ENCODE results near the gene TEAD4.
"Not testable (repeated sequence)": the region's sequence is repeated elsewhere in the genome, so short reads cannot be mapped to it uniquely, and the experiment has no call there.

The TEAD4 gene

DNA sequence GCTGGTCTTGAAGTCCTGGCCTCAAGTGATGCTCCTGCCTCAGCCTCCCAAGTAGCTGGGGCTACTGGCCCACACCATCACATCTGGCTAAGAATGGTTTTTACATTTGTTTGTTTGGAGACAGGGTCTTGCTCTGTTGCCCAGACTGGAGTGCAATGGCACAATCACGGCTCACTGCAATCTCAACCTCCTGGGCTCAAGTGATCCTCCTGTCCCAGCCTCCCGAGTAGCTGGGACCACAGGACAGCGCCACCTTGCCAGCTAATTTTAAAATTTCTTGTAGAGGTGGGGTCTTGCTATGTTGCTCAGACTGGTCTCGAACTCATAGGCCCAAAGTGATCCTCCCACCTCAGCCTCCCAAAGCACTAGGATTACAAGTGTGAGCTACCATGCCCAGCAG, 89.3 kb downstream of the TEAD4 start:
- DNase-seq (ENCODE audit: low spot score), result no peak

DNA sequence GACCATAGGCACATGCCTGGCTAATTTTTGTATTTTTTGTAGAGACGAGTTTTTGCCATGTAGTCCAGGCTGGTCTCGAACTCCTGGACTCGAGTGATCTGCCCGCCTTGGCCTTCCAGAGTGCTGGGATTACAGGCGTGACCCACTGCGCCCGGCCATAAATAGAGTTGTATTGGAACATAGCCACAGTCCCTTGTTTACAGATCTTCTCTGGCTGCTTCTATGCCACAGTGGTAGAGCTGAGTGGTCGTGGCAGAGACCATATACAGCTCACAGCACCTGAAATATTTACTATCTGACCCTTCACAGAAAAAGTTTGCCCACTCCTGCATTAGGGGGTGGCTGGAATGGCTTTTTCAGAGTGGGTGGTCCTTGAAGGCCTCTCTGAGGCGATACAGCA, 90.0 kb downstream of the TEAD4 start:
- DNase-seq (ENCODE audit: low spot score), result no peak

DNA sequence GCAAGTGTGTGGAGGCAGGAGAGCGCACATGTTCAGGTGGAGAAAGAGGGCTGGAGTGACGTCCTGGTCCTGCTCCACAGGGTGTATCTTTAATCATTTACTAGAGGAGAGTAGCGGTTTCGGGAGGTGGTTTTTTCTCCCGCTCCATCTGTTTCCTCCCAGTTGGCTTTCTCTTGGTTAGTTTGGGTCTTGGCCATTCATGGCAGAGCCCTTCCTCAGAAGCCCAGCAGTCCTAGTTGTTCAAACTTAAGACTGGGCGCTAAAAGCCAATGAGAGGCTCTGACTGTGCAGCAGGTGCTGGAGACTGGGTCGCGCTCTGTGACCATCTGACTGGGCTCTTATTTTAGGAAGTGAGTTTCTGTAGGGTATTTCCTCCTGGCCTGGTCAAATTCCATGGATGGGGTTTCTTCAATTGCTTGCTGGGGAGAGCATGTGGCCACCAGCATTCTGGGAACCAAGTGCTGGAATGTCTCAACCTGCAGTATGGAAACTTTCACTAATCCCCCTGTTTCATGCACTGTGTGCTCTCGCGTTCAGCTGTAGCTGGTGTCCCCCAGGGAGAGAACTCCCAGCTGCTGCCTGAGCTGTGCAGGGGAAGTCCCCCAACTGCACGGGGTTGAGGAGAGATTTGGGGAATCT, 90.5 kb downstream of the TEAD4 start:
- DNase-seq (ENCODE audit: low spot score), result no peak

DNA sequence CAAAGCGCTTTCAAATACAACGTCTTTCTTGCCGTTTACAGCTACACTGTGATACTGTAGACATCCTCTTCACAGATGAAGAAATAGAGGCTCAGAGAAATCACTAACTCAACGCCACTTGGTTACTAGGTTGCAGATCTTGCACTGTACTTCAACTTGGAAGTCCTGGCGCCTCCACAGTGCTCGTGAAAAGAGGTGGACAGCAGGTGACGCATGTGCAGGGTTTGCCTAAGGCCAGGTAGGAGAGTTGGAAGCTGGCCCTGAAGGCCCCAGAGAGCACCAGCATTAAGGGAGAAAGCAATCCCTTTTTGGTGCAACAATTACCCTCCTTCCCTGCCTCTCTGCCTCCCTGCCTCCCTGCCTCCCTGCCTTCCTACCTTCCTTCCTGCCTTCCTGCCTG, 95.2 kb downstream of the TEAD4 start:
- DNase-seq (ENCODE audit: low spot score), result no peak

DNA sequence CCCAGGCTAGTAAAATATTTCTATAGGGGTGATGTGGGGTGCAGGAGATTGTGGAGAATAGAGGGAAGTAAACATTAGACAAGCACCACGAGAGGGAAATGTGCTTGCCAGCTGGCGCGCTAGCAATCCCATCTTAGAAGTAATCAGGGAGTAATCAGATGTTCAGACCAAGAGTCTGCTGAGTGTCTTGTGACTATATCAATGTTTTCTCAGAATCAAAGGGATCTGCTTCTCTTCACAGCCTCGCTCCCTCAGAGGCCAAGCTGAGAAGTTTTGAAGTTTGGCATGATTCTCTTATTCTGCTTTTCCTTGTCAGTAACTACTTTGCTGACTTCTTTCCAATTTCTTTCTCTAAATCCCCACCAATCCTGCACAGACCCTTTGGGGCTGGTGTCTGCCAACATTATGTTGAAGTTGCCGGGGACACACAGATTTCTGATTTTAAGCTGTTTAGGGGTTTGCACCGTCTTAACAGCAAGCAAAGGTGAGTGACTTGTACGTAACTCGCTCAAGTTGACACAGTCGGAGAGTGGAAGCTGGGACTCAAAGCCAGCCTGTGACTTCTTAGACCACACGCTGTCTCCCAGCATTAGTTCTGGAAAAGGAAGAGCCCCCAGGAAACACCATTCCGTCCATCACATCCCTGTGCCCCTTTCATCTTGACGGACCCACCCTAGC, 96.0 kb downstream of the TEAD4 start:
- DNase-seq (ENCODE audit: low spot score), result no peak

DNA sequence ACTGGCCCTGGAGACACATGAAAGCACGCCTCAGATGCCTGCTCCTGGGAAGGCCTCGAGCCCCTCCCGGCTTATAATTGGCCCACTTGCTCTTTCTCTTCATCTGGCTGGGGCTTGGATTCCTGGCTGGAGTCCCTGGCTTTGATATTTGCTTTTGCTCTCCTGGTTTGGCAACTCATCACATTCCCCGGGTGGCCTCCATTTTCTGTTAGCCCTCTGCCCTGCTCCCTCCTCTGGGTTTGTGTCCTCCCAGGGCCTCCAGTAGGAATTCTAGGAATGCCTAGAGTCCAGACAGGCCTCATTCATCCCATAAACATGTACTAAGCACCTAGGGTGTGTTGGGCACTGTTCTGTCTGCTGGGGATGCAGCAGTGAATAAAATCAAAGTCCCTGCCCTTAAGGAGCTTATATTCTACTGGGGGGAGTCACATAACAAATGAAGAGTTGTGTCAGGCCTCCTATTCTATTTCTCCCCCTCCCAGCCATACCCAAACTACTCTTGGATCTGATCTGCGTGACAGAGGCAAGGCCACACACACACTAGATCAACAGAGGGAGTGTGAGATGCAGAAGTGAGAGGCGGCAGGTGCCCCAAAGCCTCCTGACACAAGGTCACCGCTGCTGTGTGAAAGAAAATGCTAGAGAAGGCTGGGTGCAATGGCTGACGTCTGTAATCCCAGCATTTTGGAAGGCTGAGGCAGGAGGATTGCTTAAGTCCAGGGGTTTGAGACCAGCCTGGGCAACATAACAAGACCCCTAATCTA, 96.7 kb downstream of the TEAD4 start:
- DNase-seq (ENCODE audit: low spot score), result no peak

DNA sequence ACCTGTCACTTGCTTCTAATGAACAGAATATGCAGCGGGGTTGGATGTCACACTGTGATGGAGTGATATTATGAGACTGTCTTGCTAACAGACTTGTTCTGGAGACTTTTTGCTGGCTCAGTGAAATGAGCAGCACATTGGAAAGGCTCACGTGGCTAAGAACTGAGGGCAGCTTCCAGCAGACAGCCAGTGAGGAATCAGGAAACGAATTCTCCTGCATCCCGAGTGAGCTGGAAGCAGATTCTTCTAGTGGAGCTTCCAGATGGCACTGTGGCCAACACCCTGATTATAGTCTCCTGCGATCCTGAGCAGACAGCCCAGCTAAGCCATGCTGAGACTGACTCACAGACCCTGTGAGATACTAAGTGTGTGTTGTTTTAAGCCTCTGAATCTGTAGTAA, 101.9 kb downstream of the TEAD4 start:
- DNase-seq (ENCODE audit: low spot score), result no peak

DNA sequence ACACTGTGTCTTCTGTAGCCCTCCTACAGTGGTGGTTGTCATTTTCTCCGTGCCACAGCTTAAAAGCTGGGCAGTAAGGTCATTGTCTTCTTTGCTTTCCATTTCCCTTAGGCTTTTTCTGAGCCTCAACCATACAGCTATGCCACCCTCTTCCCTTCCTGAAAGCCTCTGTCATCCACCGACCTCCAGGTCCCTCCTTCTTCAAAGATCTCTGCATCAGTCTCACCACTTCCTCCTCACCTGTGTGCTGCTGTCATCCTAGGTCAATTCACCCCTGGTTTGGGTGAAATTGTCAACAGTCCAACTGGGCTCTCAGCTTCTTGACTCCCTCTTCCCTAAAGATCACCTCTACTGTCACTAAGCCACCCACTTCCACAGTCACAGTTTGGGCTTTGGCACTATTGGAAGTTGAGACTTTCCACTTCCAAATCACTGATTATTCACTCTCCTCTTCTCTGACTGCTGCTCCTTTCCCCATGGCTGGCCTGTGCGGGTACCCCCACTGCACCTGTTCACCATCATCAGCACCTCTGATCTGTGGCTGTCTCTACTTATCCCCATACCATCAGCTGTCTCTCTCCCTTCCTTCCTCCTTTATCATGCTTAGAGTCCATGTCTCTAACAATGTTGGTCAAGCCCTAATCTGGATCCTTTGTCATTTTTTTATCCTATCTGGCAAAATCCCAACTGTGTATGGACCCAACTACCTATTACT, 102.5 kb downstream of the TEAD4 start:
- no peak for DNase-seq (ENCODE audit: low spot score)

DNA sequence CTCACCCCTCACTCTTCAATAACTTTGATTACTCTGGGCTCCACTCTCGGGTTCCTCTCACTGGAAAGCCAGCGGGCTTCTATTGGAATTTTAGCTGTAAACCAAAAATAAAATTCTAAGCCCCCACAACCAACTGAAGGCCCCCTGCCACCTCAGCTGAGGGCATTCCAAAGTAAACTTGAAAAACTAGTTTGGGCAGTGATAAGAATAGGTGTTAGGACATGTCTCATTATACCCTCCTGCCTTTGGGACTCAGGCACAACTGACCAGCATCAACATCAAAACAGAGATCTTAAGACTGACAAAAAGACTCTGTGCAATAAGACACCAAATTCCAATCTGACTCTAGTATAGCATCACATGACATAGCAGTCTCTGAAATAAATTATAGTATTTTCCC, 106.1 kb downstream of the TEAD4 start:
- DNase-seq (ENCODE audit: low spot score), result no peak

DNA sequence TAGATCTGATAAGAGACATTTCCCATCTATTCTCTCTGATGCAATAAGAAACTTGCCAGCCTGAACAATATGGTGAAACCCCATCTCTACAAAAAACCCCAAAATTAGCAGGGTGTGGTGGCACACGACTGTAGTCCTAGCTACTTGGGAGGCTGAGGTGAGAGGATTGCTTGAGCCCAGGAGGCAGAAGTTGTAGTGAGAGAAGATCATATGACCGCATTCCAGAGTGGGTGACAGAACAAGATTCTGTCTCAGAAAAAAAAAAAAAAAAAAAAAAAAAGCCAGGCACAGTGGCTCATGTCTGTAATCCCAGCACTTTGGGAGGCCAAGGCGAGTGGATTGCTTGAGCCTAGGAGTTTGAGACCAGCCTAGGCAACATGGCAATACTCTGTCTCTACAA, 106.6 kb downstream of the TEAD4 start:
- not testable (repeated sequence) for DNase-seq (ENCODE audit: low spot score)

DNA sequence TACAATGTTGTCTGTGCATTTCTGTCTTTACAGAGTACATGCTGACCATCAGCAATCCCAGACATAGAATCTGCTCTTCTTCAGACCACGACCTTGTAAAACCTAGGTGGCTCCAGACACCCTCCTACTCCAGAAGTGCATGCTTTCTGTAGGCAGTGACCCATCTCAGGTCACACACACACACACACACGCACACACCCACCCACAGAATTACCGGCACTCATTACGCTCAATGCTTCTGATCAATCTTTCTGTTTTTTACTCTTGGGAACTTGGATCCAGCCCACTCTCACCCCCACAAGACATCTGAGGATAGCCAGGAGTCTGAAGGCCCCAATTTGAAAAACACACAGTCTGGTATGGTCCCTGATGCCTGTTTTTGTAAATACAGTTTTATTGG, 110.5 kb downstream of the TEAD4 start:
- no peak for DNase-seq (ENCODE audit: low spot score)

DNA sequence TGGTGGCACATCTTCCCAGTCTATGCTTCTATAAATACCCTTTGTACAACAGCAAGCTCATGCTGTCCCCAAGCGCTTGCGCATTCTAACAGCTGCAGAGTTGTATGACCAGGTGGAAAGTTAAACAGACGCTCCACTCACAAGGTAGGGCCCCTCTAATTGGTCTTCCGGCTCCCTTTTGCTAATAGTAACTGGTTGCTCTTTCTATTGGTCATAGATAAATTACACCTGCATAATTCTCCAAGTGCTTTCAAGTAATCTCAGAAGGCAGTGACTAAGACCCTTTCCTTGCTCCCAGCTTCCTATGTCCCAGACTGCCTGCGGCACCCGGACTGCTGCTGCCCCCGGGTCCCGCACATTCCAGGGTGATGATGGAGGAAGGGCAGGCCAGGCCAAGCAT, 111.9 kb downstream of the TEAD4 start:
- no peak for DNase-seq (ENCODE audit: low spot score)

DNA sequence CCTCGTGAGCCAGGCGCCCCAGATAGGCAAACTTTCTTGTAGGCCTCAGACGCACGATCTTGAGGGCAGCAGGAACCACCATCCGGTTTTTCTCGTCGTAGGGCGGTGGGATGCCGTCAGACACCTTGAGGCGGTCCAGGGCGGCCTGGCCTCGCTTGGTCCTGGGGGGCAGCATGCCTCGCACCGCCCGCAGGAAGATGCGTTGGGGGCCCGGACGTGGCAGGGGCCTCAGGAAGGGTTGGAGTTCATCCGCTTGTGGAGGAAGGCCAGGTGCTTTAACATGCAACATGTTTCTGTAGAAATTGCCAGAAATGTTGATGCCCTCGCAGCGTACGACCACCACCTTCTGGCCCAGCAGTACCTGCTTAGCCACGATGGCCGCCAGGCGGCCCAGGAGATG, 112.5 kb downstream of the TEAD4 start:
- DNase-seq (ENCODE audit: low spot score), result no peak

DNA sequence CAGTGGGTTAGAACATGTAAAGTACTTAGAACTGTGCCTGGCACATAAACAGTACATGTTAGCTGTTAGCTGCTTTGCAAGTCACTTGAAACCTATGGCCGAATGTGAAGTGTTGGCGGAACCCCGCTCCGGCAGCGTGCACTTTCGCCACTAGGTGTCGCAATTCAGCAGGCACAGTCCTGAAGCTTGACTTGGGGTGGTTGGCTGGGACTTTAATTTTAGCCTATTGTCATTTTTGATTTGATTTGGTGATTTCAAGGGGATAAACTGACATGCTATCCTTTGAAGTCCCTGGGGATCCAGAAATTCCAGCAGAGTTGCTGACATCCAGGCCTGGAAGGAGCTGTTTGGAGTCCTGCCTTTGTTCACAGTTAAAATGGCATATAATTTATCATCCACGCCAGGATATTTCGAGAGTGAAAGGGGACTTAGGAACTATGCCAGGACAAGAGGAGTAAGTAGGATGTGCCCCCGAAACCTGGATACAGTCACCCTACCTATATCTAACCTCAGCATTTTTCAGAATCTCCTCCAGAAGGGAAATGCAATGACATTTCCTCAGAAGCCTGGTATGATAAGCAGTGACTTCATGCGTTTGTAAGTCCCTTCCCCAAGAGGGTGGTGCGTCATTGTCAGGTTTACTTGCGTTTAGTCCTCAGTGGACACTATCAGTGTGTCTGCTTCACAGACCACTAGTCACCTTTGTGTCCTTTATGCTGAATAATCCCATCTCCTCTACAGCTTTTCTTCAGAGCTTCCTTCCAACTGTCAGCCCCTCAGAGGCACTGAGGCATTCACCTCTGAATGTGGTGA, 114.4 kb downstream of the TEAD4 start:
- DNase-seq (ENCODE audit: low spot score), result peak; percentile 87

DNA sequence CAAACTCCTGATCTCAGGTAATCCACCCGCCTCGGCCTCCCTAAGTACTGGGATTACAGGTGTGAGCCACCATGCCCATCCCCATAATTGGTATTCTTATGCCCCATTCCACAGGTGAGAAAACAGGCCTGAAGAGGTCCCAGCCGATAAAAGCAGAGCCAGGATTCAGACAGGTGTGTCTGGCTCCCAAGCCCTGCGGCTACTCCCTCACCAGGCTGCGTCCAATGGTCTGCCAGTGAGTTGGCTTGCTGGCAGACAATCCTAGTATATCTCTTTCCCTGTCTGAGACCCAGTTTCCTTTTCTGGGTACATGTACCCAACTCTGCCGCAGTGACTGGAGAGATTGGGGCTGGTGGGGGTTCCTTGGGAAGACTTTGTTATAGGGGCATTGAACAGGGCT, 116.1 kb downstream of the TEAD4 start:
- no peak for DNase-seq (ENCODE audit: low spot score)

DNA sequence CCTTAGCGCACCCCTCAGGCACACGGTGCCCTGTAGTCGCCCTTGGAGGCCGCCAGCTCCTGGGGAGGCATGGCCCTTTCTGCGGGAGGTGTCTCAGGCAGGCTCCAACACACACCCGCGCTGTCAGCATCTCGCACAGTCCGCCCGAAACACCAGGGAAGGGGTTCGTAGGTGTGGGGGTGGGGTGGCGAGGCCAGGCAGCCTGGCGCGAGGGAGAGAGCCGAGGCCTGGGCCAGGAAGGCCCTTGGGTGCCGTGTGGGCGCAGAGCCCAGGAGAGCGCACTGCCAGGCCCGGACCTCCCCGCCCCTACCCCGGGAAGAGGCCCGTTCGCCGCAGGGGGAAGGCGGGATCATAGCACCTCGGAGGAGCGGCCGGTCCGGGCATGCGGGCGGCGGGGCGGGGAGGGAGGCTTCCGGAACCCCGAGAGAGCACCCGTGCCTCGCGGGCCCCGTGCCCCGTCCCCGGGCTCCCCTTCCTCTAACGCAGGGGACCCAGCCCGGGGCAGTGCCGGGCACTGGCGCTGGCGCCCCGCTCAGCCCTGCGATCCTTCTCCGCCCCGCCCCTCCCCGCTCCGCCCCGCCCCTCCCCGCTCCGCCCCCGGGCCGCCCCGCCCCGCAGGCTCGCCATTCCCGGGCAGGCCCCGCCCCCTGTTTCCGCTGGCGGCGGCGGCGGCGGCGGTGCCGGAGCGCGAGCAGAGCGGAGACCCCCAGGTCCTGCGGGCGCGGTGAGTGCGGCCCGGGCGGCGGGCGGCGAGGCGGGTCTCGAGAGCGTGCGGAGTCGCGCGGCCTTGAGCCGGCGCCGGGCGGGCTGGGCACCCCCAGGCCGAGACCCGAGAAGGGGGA, 117.8 kb downstream of the TEAD4 start, which contains the start of gene TSPAN9:
TSPAN9 (plus strand) TSS at position 650 of the 842 bp plus-strand sequence. CDS start 123,815 bp downstream, outside the sequence.
- peak; percentile 55 for DNase-seq (ENCODE audit: low spot score)

DNA sequence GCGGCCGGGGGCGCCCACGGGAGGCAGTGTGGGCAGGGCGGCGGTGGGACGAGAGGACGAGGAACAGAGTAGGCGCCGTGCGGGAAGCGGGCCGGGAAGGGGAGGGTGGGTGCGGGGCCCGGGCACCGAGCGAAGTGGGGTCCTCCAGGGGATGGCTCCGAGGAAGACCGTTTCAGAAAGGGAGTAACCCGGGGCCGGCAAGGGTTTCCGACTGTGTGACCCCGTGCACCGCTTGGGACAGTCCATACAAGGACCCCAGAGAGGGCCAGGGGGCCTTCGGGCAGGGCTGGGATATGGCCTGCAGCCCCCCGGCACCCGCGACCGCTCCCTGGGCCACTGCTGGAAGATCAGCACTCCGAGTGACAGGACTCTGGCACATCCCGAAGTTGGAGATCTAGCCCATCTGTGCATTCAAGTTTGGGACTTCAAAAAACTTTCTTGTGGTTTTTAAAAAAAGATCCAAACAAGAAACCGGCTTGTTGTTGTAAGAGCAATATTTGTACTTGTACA, 118.4 kb downstream of the TEAD4 start:
- DNase-seq (ENCODE audit: low spot score), result no peak

DNA sequence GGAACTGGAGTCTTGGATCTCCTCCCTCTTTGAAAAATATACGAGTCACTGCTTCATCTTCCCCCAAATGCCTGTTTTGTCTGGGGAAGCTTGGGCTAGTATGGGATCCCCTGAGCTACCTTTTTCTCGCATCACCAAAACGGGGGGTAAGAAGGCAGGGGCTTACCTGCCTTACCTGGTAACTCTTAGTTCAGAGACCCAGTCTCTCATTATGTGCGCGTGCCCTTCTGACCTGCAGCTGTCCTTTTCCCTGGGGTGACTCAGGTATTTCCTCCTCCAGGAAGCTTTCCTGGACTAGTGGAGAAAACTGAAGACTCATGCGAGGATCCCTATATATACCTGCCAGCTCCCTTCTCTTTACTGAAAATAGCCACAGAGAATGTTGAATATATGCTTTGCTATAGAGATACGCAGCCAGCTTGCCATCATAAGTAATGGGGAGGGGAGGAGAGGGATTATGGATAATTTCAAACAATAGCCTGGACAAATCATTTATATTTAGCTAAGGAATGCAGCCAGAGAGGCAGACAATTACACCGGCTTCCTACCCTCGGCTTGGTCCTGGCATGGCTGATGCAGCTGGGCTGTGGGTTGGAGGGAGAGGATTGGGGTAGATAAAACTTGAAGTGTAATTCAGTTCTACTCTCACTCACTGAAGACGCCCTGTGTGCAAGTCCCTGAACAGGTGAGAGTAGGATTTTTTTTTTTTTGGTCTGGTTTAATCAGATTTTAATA, 119.1 kb downstream of the TEAD4 start:
- no peak for DNase-seq (ENCODE audit: low spot score)

DNA sequence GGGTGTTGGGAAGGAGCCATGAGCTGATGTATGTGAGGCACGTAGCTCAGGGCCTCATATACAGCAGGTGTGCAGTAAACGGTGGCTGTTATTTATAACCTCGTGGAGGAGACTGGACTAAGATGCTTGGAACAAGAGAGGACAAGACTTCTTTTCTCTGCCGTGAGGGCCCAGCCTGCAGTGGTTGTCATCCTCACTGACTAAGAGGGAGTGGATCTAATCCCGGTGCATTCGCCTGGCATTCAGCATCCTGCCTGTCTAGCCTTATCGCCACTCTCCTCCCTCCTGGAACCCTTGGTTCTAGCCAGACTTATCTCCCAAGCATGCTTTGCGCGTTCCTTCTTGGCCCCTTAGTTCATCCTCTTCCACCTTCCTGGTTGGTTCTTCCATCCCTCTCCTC, 121.9 kb downstream of the TEAD4 start:
- DNase-seq (ENCODE audit: low spot score), result no peak

DNA sequence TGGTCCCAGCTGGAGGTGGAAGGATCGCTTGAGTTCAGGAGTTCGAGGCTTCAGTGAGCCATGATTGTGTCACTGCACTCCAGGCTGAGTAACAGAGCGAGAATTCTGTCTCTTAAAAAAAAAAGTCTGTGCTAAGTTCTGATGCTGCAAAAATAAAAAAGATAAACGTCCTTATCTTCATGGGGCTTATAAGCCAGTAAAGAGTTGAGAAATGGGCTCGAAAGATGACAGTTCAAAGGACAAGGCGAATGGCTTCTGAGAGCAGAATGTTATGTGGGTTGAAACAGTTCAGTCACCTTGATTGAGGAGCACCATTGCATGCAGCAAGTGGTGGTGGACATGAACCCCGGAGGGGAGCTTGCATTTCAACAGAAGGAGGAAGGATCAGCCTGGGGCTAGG, 122.7 kb downstream of the TEAD4 start:
- DNase-seq (ENCODE audit: low spot score), result no peak

All from CD4-positive, alpha-beta T cell treated with Interleukin-2 at 100 ng/mL for 4 hours (primary cell).